GM12873 (cell line): Measurements from ENCODE around the gene TFAP2D.

Experiments
- TF ChIP-seq, protein P1 (sequence below): IDR thresholded peaks from 2 replicates; pipeline ENCODE4 v1.5.1; 2012; ENCODE audit warnings: low read depth, mild to moderate bottlenecking, moderate library complexity, low read length, control low read depth; ENCODE audit not compliant: insufficient read depth; ENCODE audit errors: missing control alignments

TFAP2D gene

DNA sequence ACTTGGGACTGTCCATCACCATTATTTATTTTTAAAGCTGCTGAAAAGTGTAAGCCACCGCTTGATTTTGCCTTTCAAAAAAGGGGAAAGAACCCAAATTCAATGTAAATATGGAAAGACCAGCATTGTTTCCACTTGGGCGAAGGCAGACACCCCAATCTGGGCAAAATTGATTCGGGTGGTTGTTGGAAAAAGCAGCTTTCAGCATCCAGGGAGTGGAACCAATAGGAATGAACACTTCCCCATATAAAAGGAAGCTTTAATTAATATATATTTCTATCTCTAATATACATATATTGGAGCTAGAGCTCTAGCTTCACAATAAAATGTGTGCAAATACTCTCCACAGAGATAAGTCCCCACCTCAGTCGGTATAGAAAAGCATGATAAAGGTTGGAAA is at the start of gene TFAP2D:
Gene TFAP2D (plus strand): TSS at position 301 of the 400 bp plus-strand sequence. CDS start 530 bp downstream, outside the sequence.
- TF ChIP-seq, protein P1, sequence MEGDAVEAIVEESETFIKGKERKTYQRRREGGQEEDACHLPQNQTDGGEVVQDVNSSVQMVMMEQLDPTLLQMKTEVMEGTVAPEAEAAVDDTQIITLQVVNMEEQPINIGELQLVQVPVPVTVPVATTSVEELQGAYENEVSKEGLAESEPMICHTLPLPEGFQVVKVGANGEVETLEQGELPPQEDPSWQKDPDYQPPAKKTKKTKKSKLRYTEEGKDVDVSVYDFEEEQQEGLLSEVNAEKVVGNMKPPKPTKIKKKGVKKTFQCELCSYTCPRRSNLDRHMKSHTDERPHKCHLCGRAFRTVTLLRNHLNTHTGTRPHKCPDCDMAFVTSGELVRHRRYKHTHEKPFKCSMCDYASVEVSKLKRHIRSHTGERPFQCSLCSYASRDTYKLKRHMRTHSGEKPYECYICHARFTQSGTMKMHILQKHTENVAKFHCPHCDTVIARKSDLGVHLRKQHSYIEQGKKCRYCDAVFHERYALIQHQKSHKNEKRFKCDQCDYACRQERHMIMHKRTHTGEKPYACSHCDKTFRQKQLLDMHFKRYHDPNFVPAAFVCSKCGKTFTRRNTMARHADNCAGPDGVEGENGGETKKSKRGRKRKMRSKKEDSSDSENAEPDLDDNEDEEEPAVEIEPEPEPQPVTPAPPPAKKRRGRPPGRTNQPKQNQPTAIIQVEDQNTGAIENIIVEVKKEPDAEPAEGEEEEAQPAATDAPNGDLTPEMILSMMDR, result no peak

DNA sequence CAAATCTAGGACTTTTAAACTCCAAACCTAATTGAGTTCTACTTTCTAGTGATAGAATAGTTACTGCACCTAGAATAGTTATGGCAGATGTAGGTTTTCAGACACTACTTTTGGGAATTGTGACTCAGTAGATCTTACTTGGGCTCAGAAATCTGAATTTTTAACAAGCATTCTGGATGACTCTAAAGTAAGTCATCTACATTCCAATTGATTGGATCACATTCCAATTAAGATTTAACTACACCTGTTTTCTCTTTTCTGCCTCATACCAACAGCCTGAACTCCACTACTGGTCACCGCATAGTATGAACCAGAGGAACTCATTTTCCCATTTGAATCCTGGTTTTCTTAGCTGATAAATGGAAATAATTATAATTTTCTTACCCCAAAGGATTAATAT is 49.5 kb upstream of the TFAP2D start:
- TF ChIP-seq, protein P1, result no peak

- TF ChIP-seq, protein P1, result no peak
These were observed 47.2 kb upstream of the TFAP2D start for GRCh38 chr6:50666089-50666488.

DNA sequence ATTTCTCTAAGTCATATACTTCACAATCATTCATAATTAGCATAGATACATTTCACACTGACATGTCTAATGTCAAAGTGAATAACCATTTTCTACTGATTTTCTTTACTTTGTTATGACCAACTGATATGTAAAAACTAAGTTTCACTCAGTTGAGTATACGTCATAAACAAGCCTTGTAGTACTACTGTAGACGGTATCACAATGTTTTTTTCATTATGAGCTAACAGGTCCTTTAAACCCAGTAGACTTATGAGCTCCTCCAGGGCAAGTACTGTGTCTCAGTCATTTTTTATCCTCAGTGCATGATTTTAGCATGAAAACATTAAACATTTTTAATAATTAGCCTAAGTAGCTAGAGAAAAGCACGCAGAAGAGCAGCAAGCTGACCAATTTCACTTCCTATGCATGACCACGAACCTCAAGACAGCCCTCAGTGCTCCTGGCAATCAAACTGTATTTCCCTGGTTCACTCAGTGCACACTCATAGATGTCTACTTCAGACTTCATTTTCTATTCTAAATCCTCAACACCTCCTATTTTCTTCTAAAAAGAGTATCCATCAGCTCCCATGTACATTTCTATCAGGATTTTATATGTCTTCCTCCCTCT is 32.0 kb upstream of the TFAP2D start:
- TF ChIP-seq, protein P1, result no peak

- TF ChIP-seq, protein P1, result no peak
These were observed 24.1 kb upstream of the TFAP2D start for GRCh38 chr6:50689210-50689609.

DNA sequence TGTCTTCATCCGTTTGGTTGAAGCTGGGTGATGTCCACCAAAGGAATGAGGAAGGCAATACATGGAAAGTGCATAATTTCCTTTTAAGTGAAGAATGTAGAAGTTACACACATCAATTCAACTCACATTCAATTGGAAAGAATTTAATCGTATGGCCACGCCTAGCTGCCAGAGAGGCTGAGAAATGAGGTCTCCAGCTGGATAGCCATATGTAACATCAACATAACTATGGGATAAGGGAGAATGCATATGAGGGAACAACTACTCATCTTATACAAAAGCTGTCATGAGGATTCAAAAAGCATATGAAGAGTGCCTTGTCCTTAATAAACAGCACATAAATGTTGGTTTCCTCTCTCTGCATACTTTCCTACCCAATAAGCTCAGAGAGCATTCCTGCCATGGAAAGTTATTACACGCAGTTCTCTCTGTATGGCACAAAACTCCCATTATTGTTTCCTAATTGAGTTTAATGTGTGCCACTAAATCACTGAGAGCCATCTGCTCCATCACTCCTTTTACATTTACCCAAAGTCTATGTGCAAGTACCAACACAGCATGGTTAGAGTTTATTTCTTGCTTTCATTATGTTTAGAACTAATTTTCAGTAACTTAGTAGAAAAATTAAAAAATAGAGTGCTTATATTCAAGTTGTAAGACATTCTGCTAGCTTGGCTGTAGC is 21.4 kb upstream of the TFAP2D start:
- TF ChIP-seq, protein P1, result no peak

GRCh38 chr6:50698546-50698945 is 14.8 kb upstream of the TFAP2D start:
- TF ChIP-seq, protein P1, result no peak
